ENCODE measurements around the gene TMEM184C. TPM values are rescaled to one million over a fixed set of nuclear protein-coding genes. Genes with fewer than 3 reads are reported as not detected.
A peak's percentile ranks its signal among the peaks of the same experiment; 100 is the strongest.

The TMEM184C gene
- total RNA-seq, 1 donor from 2014 or later = 31.3 TPM

DNA sequence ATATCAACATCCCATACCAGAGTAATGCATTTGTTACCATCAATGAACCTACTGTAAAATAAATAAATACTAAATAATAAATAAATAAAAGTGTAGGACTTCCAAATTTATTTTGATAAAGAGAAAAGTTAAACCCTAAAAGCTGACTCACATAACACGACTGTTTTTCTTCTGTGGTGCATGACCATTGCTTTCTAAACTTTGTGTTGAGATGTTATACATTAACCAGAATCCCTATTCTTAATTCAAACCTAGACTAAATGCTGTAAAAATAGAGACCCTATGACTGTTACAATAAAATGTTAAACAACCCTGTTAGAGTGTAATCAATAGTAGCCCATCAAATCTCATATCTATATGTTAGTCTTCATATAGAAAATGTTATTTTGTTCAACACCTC lies 87.6 kb downstream of the TMEM184C start:
- Histone ChIP-seq H3K4me3 (no peak overlapping the region), H3K27me3 (no peaks in the 10 kb centered on the region), H3K9me3 (peaks cover 3% of the 10 kb centered on the region), H3K4me1 (no peaks in the 10 kb centered on the region), H3K36me3 (no peaks in the 10 kb centered on the region), H3K27ac (no peak overlapping the region)
- TF ChIP-seq, protein P1, sequence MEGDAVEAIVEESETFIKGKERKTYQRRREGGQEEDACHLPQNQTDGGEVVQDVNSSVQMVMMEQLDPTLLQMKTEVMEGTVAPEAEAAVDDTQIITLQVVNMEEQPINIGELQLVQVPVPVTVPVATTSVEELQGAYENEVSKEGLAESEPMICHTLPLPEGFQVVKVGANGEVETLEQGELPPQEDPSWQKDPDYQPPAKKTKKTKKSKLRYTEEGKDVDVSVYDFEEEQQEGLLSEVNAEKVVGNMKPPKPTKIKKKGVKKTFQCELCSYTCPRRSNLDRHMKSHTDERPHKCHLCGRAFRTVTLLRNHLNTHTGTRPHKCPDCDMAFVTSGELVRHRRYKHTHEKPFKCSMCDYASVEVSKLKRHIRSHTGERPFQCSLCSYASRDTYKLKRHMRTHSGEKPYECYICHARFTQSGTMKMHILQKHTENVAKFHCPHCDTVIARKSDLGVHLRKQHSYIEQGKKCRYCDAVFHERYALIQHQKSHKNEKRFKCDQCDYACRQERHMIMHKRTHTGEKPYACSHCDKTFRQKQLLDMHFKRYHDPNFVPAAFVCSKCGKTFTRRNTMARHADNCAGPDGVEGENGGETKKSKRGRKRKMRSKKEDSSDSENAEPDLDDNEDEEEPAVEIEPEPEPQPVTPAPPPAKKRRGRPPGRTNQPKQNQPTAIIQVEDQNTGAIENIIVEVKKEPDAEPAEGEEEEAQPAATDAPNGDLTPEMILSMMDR (IDR thresholded peaks at IDR 0.05) = no peak
- DNase-seq (no peak), ATAC-seq (no peak)
- intact Hi-C loops (cut with DNase I) = loop anchor here (5.0 kb wide), 1 partner anchor 162 kb away; no protein-coding TSS in a partner anchor

- Histone ChIP-seq H3K4me1 (no peaks in the 10 kb centered on the region), H3K4me3 (no peak overlapping the region), H3K27me3 (no peaks in the 10 kb centered on the region), H3K9me3 (no peaks in the 10 kb centered on the region), H3K27ac (no peak overlapping the region), H3K36me3 (no peaks in the 10 kb centered on the region)
- TF ChIP-seq, protein P1 (IDR thresholded peaks at IDR 0.05) = peak; percentile 90
- DNase-seq (no peak), ATAC-seq (peak; percentile 87)
- intact Hi-C loops (cut with DNase I) = loop anchor here (5.0 kb wide), 1 partner anchor 159 kb away; no protein-coding TSS in a partner anchor
These were observed 90.9 kb downstream of the TMEM184C start for GRCh38 chr4:147707892-147708672.

DNA sequence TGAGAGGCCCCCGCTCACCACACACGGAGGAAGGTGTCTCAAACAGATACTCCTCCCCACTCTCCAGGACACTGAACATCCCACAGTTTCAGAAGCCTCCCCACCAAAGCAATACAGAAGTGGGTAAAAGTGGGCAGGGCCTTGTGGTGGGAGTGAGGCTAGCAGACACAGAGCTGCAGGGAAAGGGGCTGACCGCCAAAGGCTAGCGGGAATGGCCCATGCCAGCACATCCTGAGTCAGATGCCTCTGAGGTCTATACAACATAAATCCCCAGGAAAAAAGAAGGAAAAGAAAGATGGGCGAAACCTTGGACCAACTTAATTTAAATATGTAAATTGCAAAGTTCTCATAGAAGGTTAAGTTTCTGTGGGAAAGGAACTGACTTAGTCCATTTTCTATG lies 92.8 kb downstream of the TMEM184C start:
- TF ChIP-seq, protein P1 (IDR thresholded peaks at IDR 0.05) = no peak
- ATAC-seq = no peak
- H3K27ac ChIP-seq = no peak overlapping the region

GRCh38 chr4:147714575-147715401 lies 97.6 kb downstream of the TMEM184C start:
- intact Hi-C loops (cut with DNase I) = no loop called here
- Histone ChIP-seq H3K9me3 (no peaks in the 10 kb centered on the region), H3K4me1 (no peaks in the 10 kb centered on the region), H3K27ac (no peak overlapping the region), H3K4me3 (no peak overlapping the region), H3K27me3 (no peaks in the 10 kb centered on the region), H3K36me3 (no peaks in the 10 kb centered on the region)
- ATAC-seq (peak; percentile 35), DNase-seq (no peak)
- TF ChIP-seq, protein P1 (IDR thresholded peaks at IDR 0.05) = no peak

More for the DNA sequence above, 92.8 kb downstream of the TMEM184C start:
- H3K27me3 ChIP-seq = no peaks in the 10 kb centered on the region
- DNase-seq = no peak
- no peaks in the 10 kb centered on the region for H3K9me3 ChIP-seq
- intact Hi-C loops (cut with DNase I) = loop anchor here (5.0 kb wide), 1 partner anchor 157 kb away; no protein-coding TSS in a partner anchor
- no peaks in the 10 kb centered on the region for H3K4me1 ChIP-seq
- H3K36me3 ChIP-seq = no peaks in the 10 kb centered on the region
- no peak overlapping the region for H3K4me3 ChIP-seq

GRCh38 chr4:147717878-147718277 lies 100.7 kb downstream of the TMEM184C start:
- H3K9me3 ChIP-seq = no peaks in the 10 kb centered on the region
- no peaks in the 10 kb centered on the region for H3K4me1 ChIP-seq
- no peak overlapping the region for H3K4me3 ChIP-seq
- intact Hi-C loops (cut with DNase I) = no loop called here
- H3K27me3 ChIP-seq = no peaks in the 10 kb centered on the region
- H3K27ac ChIP-seq = no peak overlapping the region
- no peaks in the 10 kb centered on the region for H3K36me3 ChIP-seq
- TF ChIP-seq, protein P1 (IDR thresholded peaks at IDR 0.05) = no peak
- ATAC-seq (no peak), DNase-seq (no peak)

Other genes with a start within 250 kb of the TMEM184C start
- gene EDNRA, start 136.3 kb upstream of the TMEM184C start, total RNA-seq = 28.3 TPM
- 11.5 TPM for gene PRMT9, start 66.8 kb downstream of the TMEM184C start, total RNA-seq
- gene ARHGAP10, start 114.7 kb downstream of the TMEM184C start, total RNA-seq = 26.9 TPM